MCF 10A (cell line): ENCODE results near the gene AKR1B1. TPM values are rescaled to one million over a fixed set of nuclear protein-coding genes. Genes with fewer than 3 reads are reported as not detected.

ENCODE experiments used
- BruUV-seq: library from RNA; stranded (reverse); fragments of 400-500 nt; replicated peaks from 2 replicates; lab custom pipeline; 2021; lab: Mats Ljungman, UMichigan
- CTCF ChIA-PET: fragments of 300-600 bp; sonication (Branson Sonifier 250); formaldehyde crosslinking; extraction: SDS; loops from one replicate; lab custom pipeline; 2021; ENCODE audit warnings: antibody characterized with exemption, inconsistent platforms; lab: Yijun Ruan, JAX
- POLR2A ChIA-PET: fragments of 300-600, 350-650 bp; sonication (Branson Sonifier 250); formaldehyde crosslinking; extraction: SDS; loops from one replicate; lab custom pipeline; 2020; ENCODE audit warnings: antibody characterized with exemption, inconsistent platforms; lab: Yijun Ruan, JAX
- DNase-seq: peaks from one replicate; pipeline ENCODE4 v3.0.0-alpha.2; 2018; ENCODE audit not compliant: unreplicated experiment
- H3K27ac Mint-ChIP-seq: one replicate; pipeline ENCODE4 v1.8.0; 2022; ENCODE audit warnings: mild to moderate bottlenecking, low read depth, mixed read lengths; ENCODE audit not compliant: unreplicated experiment
- H3K27me3 Mint-ChIP-seq: one replicate; pipeline ENCODE4 v1.8.0; 2022; ENCODE audit warnings: mixed read lengths; ENCODE audit not compliant: insufficient read depth, unreplicated experiment
- H3K36me3 Mint-ChIP-seq: one replicate; pipeline ENCODE4 v1.8.0; 2022; ENCODE audit warnings: mild to moderate bottlenecking, moderate library complexity, mixed read lengths; ENCODE audit not compliant: insufficient read depth, unreplicated experiment
- H3K4me1 Mint-ChIP-seq: one replicate; pipeline ENCODE4 v1.8.0; 2022; ENCODE audit warnings: mixed read lengths; ENCODE audit not compliant: insufficient read depth, unreplicated experiment
- H3K4me3 Mint-ChIP-seq: one replicate; pipeline ENCODE4 v1.8.0; 2022; ENCODE audit warnings: mild to moderate bottlenecking, moderate library complexity, mixed read lengths; ENCODE audit not compliant: unreplicated experiment
- H3K9me3 Mint-ChIP-seq: one replicate; pipeline ENCODE4 v1.8.0; 2022; ENCODE audit warnings: mixed read lengths; ENCODE audit not compliant: unreplicated experiment
- intact Hi-C: fragments of 100-400 bp; cut with micrococcal nuclease; formaldehyde crosslinking; loops from 2 replicates; pipeline ENCODE4 v1.14.1; 2022
- total RNA-seq: library from RNA; stranded (reverse); gene quantifications from 2 replicates; pipeline ENCODE4 v1.2.3, GENCODE V29; 2022
- TF ChIP-seq, protein P1 (sequence below): fragments of 200-600 bp; IDR thresholded peaks from one replicate; pipeline ENCODE4 v1.8.0; 2022; ENCODE audit warnings: antibody characterized with exemption, mild to moderate bottlenecking; ENCODE audit not compliant: unreplicated experiment

Gene AKR1B1
- total RNA-seq, 1 experiment from 2014 or later = 128 TPM

DNA sequence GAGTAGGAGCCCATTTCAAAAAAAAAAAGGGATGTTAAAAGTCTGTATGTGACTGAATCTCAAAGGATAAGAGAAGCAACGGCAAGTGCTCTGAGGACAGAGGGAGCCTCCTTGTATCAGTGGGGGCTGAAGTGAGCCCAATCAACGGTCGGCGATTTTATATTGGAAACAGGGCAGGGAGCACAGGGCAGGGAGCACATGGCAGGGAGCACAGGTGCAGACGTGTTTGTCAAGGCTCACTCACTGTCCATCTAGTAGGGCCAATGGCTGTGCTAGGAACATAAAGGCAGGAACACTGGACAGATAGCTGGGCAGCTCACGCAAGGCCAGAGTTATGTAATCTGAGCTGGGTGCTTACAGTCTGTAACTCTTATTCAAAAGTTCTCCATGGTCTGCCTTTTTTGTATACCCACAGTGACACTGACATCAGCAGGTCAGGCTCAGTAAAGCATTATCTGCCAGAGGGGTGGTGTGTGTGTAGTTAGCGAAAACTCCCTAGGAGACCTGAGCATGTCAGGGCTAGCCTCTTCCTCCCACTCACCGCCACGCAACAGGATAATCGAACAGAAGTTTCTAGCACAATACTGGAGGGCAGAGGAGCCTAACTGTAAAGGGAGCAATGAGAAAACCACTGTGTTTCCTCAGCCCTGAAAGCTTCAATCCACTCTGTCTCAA is 15.4 kb downstream of the AKR1B1 start:
- POLR2A ChIA-PET = interaction anchor here (0.6 to 6.3 kb wide), 7 partner anchors 8 to 450 kb away, joined by 3 to 46 read pairs (median 5); partner anchors contain the start of gene AKR1B1
- DNase-seq = peak; percentile 54
- H3K36me3 Mint-ChIP-seq = peaks cover 66% of the 10 kb centered on the region

DNA sequence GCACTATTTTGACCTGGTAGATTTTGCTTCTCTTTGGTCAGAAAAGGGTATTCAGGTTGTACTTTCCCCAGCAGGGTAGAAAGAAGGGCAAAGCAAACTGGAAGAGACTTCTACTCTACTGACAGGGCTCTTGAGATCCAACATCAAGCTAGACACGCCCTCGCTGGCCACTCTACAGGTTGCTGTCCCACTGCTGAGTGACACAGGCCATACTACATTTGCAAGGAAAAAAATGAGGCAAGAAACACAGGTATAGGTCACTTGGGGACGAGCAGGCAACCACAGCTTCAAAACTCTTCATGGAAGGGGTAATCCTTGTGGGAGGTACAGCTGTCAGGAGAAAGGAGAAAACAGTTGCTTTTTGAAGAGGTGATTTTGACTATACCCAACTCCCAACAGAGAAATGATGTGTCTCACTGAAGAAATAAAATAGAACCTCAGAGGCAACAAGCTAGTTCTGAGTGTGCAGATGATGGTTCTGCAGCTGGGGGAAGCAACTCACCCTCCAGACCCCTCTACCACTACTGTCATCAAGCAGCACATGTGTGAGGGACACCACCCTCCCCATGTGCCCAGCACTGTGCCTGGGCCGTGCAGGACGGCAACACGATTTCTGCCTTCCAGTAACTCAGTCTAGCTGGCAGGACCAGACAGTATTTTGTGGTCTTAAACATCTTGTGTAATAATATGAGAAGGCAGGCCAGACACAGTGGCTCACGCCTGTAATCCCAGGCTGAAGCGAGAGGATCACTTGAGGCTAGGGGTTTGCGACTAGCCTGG is 16.3 kb downstream of the AKR1B1 start:
- ChIA-PET POLR2A (interaction anchor here (0.6 to 1.4 kb wide), 5 partner anchors 10 to 672 kb away, joined by 3 to 5 read pairs (median 3); no protein-coding TSS in a partner anchor), CTCF (interaction anchor here (0.7 to 4.0 kb wide), 11 partner anchors 10 to 559 kb away, joined by 3 to 37 read pairs (median 6); partner anchors contain the start of gene AKR1B1)
- Mint-ChIP-seq H3K4me1 (peaks cover 14% of the 10 kb centered on the region), H3K9me3 (peaks cover 7% of the 10 kb centered on the region), H3K27me3 (no peaks in the 10 kb centered on the region), H3K27ac (no peak overlapping the region), H3K4me3 (no peak overlapping the region), H3K36me3 (peaks cover 60% of the 10 kb centered on the region)
- DNase-seq = no peak
- intact Hi-C loops = no loop called here
- TF ChIP-seq, protein P1, sequence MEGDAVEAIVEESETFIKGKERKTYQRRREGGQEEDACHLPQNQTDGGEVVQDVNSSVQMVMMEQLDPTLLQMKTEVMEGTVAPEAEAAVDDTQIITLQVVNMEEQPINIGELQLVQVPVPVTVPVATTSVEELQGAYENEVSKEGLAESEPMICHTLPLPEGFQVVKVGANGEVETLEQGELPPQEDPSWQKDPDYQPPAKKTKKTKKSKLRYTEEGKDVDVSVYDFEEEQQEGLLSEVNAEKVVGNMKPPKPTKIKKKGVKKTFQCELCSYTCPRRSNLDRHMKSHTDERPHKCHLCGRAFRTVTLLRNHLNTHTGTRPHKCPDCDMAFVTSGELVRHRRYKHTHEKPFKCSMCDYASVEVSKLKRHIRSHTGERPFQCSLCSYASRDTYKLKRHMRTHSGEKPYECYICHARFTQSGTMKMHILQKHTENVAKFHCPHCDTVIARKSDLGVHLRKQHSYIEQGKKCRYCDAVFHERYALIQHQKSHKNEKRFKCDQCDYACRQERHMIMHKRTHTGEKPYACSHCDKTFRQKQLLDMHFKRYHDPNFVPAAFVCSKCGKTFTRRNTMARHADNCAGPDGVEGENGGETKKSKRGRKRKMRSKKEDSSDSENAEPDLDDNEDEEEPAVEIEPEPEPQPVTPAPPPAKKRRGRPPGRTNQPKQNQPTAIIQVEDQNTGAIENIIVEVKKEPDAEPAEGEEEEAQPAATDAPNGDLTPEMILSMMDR = no peak
- BruUV-seq = no TSS peak

More for the DNA sequence above, 15.4 kb downstream of the AKR1B1 start:
- BruUV-seq = no TSS peak
- Mint-ChIP-seq H3K4me1 (peaks cover 20% of the 10 kb centered on the region), H3K27ac (peak overlapping the region; percentile 90), H3K27me3 (no peaks in the 10 kb centered on the region), H3K9me3 (peaks cover 4% of the 10 kb centered on the region), H3K4me3 (no peak overlapping the region)
- intact Hi-C loops = loop anchor here (1.0 kb wide), 2 partner anchors 35 to 70 kb away; no protein-coding TSS in a partner anchor
- TF ChIP-seq, protein P1 = no peak
- CTCF ChIA-PET = interaction anchor here (0.6 to 4.3 kb wide), 23 partner anchors 8 to 1600 kb away, joined by 3 to 41 read pairs (median 4); partner anchors contain the start of gene AKR1B1

DNA sequence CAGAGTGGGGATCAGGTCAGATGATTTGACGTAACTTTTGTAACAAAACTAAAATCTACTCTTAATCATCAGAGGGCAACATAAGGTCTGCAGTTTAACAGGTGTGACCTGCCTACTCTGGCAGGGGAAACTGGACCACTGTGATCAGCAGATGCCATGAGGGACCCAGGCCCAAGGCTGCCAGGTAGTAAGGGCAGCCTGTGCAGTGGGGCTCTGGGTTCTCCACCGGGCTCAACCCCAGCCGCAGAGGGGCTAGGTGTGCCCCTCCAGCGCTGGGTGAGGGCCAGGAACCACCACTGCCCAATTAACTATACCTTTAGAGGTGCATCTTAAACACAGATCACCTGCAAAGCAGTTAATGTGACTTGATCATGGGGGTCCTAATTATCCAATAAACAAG is 17.6 kb downstream of the AKR1B1 start:
- ChIA-PET CTCF (interaction anchor here (1.2 to 1.3 kb wide), 2 partner anchors 17 to 70 kb away, joined by 3 to 4 read pairs; partner anchors contain the start of gene AKR1B1), POLR2A (no interaction called here)
- Mint-ChIP-seq H3K27me3 (no peaks in the 10 kb centered on the region), H3K4me1 (peaks cover 14% of the 10 kb centered on the region), H3K4me3 (no peak overlapping the region), H3K36me3 (peaks cover 50% of the 10 kb centered on the region), H3K9me3 (peaks cover 7% of the 10 kb centered on the region), H3K27ac (no peak overlapping the region)
- no peak for DNase-seq
- TF ChIP-seq, protein P1 = no peak
- BruUV-seq = no TSS peak
- intact Hi-C loops = no loop called here

DNA sequence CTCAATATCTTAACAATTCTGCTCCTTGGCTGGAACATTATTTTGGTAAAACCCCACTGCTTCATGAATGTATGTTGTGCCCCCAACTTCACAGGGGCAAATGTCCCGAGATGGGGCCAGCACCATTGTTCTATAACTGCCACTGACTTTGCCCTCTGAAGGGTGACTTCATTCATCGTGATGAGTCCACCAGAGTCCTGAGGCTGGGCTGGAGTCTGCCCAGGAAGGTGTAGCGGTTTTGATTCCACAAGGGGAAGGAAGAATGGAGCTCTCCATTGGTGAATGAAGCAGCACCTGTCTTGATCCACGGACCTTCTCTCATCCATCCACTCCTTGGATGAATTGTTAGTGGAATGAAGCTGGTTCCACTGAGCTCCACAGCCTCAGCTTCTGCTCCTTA is 18.4 kb downstream of the AKR1B1 start:
- Mint-ChIP-seq H3K27me3 (no peaks in the 10 kb centered on the region), H3K36me3 (peaks cover 44% of the 10 kb centered on the region), H3K4me1 (peaks cover 17% of the 10 kb centered on the region), H3K27ac (no peak overlapping the region), H3K4me3 (no peak overlapping the region), H3K9me3 (peaks cover 7% of the 10 kb centered on the region)
- POLR2A ChIA-PET = no interaction called here
- TF ChIP-seq, protein P1 = no peak
- intact Hi-C loops = no loop called here
- no TSS peak for BruUV-seq
- DNase-seq = no peak
- CTCF ChIA-PET = interaction anchor here (0.6 to 1.2 kb wide), 3 partner anchors 18 to 70 kb away, joined by 3 to 4 read pairs (median 3); partner anchors contain the start of gene AKR1B1
